Fibroblast of lung (primary cell): ENCODE results near the gene CNKSR3.

ENCODE experiments used
- CTCF ChIP-seq, 2 donors: IDR thresholded peaks in 1 of 2; conservative IDR thresholded peaks in 1 of 2; 1 replicate in 1 of 2; 2 replicates in 1 of 2; pipeline ENCODE4 v1.5.1; 2011 to 2012; ENCODE audit warnings: low read length in 2 of 2, control low read depth in 1 of 2, inconsistent platforms in 1 of 2, low read depth in 1 of 2, mild to moderate bottlenecking in 1 of 2
- EZH2 ChIP-seq: IDR thresholded peaks from 2 replicates; pipeline ENCODE4 v1.5.1; 2012; ENCODE audit warnings: low read length, control low read depth, mild to moderate bottlenecking; ENCODE audit errors: missing control alignments

GRCh38 chr6:154496793-154497517, 13.5 kb downstream of the CNKSR3 start:
- TF ChIP-seq CTCF (conservative IDR thresholded peaks at IDR 0.05 in 1 of 2, IDR thresholded peaks at IDR 0.05 in 1 of 2; ENCODE audit: low read depth in 1 of 2, low read length in 2 of 2) = no peak
- TF ChIP-seq EZH2 = no peak
